ENCODE data around the gene SAMSN1. TPM values are rescaled to one million over a fixed set of nuclear protein-coding genes. Genes with fewer than 3 reads are reported as not detected.

Gene SAMSN1
- total and polyA plus RNA-seq, 2 experiments from 2014 or later = 0.82 to 1.7 TPM

- WGBS (ENCODE audit: low lambda C conversion rate, missing lambda C conversion rate) = 84% methylated on average over 5 of the region's 5 CpGs
- no peak for DNase-seq (ENCODE audit: low spot score)
- H2AFZ ChIP-seq = no peak overlapping the region
- no peaks in the 10 kb centered on the region for H4K20me1 ChIP-seq (ENCODE audit: insufficient read depth, poor library complexity, severe bottlenecking)
- H3K4me3 ChIP-seq = no peak overlapping the region
- TF ChIP-seq CTCF (IDR thresholded peaks at IDR 0.05; ENCODE audit: poor library complexity) (no peak), EZH2phosphoT487 (IDR thresholded peaks at IDR 0.05; ENCODE audit: low read depth, severe bottlenecking, unreplicated experiment) (no peak), EZH2 (IDR thresholded peaks at IDR 0.05; ENCODE audit: borderline replicate concordance) (no peak)
- no peaks in the 10 kb centered on the region for H3K9me3 ChIP-seq (ENCODE audit: low read depth)
- no peaks in the 10 kb centered on the region for H3K4me1 ChIP-seq (ENCODE audit: insufficient read depth)
- no peaks in the 10 kb centered on the region for H3K9me2 ChIP-seq (replicated peaks; ENCODE audit: insufficient read depth)
- H3K27ac ChIP-seq = no peak overlapping the region
- H3K79me2 ChIP-seq = no peaks in the 10 kb centered on the region
- H3K4me2 ChIP-seq = no peak overlapping the region
- no peaks in the 10 kb centered on the region for H3K36me3 ChIP-seq (replicated peaks; ENCODE audit: insufficient read depth, low read depth)
- no peaks in the 10 kb centered on the region for H3K27me3 ChIP-seq
Measured at GRCh38 chr21:14488672-14489204, 57.4 kb downstream of the SAMSN1 start.

- Histone ChIP-seq H3K79me2 (no peaks in the 10 kb centered on the region), H3K9me3 (ENCODE audit: low read depth) (no peaks in the 10 kb centered on the region), H2AFZ (no peak overlapping the region), H3K9me2 (replicated peaks; ENCODE audit: insufficient read depth) (no peaks in the 10 kb centered on the region), H3K4me2 (no peak overlapping the region), H3K4me3 (no peak overlapping the region), H3K27me3 (no peaks in the 10 kb centered on the region), H3K27ac (no peak overlapping the region), H4K20me1 (ENCODE audit: insufficient read depth, poor library complexity, severe bottlenecking) (no peaks in the 10 kb centered on the region), H3K36me3 (replicated peaks; ENCODE audit: insufficient read depth, low read depth) (no peaks in the 10 kb centered on the region), H3K4me1 (ENCODE audit: insufficient read depth) (no peaks in the 10 kb centered on the region)
- no peak for DNase-seq (ENCODE audit: low spot score)
- TF ChIP-seq EZH2 (IDR thresholded peaks at IDR 0.05; ENCODE audit: borderline replicate concordance) = no peak
- TF ChIP-seq EZH2phosphoT487 (IDR thresholded peaks at IDR 0.05; ENCODE audit: low read depth, severe bottlenecking, unreplicated experiment) = no peak
- TF ChIP-seq CTCF (IDR thresholded peaks at IDR 0.05; ENCODE audit: poor library complexity) = no peak
Measured at GRCh38 chr21:14487490-14488432, 58.4 kb downstream of the SAMSN1 start.

GRCh38 chr21:14486869-14487268, 59.2 kb downstream of the SAMSN1 start:
- no peak for TF ChIP-seq EZH2 (IDR thresholded peaks at IDR 0.05; ENCODE audit: borderline replicate concordance)
- DNase-seq (ENCODE audit: low spot score) = no peak
- no peaks in the 10 kb centered on the region for H3K79me2 ChIP-seq
- H2AFZ ChIP-seq = no peak overlapping the region
- no peaks in the 10 kb centered on the region for H4K20me1 ChIP-seq (ENCODE audit: insufficient read depth, poor library complexity, severe bottlenecking)
- H3K27me3 ChIP-seq = no peaks in the 10 kb centered on the region
- no peaks in the 10 kb centered on the region for H3K4me1 ChIP-seq (ENCODE audit: insufficient read depth)
- H3K27ac ChIP-seq = no peak overlapping the region
- no peaks in the 10 kb centered on the region for H3K9me3 ChIP-seq (ENCODE audit: low read depth)
- no peak overlapping the region for H3K4me2 ChIP-seq
- WGBS (ENCODE audit: low lambda C conversion rate, missing lambda C conversion rate) = 82% methylated on average over 3 of the region's 3 CpGs
- no peaks in the 10 kb centered on the region for H3K36me3 ChIP-seq (replicated peaks; ENCODE audit: insufficient read depth, low read depth)
- H3K9me2 ChIP-seq (replicated peaks; ENCODE audit: insufficient read depth) = no peaks in the 10 kb centered on the region
- H3K4me3 ChIP-seq = no peak overlapping the region
